ENCODE results near the gene NELFCD.
A peak's percentile ranks its signal among the peaks of the same experiment; 100 is the strongest.
"Not testable (repeated sequence)": the region's sequence is repeated elsewhere in the genome, so short reads cannot be mapped to it uniquely, and the experiment has no call there.

The NELFCD gene, protein sequence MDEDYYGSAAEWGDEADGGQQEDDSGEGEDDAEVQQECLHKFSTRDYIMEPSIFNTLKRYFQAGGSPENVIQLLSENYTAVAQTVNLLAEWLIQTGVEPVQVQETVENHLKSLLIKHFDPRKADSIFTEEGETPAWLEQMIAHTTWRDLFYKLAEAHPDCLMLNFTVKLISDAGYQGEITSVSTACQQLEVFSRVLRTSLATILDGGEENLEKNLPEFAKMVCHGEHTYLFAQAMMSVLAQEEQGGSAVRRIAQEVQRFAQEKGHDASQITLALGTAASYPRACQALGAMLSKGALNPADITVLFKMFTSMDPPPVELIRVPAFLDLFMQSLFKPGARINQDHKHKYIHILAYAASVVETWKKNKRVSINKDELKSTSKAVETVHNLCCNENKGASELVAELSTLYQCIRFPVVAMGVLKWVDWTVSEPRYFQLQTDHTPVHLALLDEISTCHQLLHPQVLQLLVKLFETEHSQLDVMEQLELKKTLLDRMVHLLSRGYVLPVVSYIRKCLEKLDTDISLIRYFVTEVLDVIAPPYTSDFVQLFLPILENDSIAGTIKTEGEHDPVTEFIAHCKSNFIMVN

DNA sequence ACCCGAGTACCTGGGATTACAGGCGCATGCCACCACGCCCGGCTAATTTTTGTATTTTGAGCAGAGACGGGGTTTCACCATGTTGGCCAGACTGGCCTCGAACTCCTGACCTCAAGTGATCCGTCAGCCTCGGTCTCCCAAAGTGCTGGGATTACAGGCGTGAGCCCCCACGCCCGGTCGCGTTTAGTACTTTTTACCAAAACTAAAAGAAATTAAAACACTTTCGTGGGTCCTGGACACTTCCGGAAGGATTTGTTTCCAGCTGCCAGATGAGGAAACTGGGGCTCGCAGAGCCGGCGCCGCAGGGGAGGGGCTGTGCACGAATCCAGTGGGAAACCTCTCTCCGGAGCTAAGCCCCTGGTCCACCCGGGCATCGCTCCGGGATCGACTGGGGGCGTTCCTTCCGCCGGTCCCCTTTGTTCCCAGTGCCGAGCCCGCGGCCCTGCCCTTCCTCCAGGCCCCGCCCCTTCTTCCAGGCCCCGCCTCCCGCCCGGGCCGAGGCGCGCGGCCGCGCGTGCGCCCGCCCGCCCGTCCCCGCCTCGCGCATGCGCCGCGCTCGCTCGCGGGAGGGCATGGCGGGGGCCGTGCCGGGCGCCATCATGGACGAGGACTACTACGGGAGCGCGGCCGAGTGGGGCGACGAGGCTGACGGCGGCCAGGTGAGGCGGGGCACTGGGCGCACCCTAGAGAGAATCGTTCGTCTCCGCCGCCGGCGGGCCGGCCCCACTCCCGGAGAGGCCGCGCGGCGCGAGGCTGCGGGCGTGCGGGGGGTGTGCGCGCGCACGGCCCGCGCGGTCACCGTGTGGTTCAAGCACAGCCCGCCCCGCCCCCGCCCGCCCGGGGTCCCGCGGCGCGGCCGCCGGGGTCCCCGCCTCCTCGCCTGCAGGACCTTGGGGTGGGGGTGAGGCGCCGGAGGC lies at the start of gene NELFCD:
Gene NELFCD (plus strand): TSS at position 546 of the 917 bp plus-strand sequence. CDS start 54 bp downstream, at position 600.
- no peak for FAIRE-seq

DNA sequence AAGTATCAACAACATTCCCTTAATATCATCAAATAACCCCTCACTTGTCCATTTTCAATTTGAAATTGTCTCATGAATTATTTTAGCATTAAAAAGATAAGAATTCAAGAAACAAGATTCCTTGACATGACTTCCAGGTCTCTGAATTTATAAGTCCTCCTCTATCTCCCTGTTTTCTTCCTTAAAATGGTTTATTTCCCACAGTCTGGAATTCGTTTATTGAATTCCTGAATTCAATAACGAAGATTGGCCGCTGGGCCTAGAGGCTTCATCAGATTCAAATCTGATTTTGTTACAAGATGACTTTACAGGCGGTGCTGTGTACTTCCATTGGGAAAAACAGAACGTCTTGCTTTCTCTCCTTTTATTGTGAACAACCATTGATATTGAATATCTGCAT lies 48.9 kb upstream of the NELFCD start:
- no peak for FAIRE-seq

DNA sequence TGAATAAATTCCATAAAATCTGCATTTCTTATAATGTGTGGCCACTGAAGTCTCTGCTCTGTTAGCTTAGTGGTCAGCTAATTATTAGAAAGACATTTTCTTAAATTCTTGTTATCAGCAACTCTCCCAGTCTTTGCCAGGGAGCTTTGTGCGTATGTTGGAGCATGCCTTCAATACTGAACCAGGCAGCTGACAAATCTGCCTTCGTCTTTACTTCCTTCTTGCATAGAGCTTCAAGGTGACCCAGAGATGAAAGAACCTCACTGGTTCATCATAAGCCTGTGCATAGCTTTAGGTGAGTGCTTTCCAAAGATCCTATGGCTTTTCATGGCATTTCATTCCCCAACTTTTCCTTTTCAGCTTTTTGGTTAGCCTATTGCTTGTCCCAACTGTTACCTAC lies 43.0 kb upstream of the NELFCD start:
- no peak for FAIRE-seq

DNA sequence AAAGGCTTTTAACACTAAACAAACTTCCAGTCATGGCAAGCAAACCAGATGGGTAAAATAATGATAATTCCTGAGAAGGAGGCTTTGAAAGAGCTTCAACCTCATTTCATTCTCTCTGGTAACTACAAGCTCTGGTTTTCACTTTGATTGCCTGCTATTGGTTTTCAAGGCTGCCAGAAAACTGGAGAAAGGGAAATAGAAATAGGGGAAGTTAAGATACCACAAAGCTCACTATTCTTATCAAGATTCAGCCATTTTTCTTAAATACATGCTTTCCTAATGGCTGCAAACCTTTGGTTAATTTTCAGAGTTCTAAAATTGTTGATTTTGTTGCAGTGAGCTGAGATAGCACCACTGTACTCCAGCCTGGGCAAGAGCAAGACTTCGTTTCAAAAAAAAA lies 42.5 kb upstream of the NELFCD start:
- FAIRE-seq = no peak

DNA sequence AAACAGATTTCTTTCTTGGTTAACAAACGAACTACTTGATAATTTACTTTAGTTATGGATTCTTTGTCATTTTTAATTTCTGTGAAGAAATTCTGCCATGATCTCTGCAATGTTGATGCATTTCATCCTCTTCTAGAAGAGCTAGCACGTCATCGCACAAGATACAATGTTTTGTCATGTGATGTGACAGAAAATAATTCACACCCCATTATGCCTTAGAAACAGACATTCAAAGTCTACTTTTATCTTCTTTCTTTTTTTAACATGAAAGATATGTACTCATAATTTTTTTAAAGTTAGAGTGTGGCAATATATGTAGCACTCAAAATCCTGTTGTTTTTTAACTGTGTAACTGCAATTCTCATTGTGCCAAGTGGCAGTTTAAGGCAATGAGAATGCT lies 39.6 kb upstream of the NELFCD start:
- no peak for FAIRE-seq

DNA sequence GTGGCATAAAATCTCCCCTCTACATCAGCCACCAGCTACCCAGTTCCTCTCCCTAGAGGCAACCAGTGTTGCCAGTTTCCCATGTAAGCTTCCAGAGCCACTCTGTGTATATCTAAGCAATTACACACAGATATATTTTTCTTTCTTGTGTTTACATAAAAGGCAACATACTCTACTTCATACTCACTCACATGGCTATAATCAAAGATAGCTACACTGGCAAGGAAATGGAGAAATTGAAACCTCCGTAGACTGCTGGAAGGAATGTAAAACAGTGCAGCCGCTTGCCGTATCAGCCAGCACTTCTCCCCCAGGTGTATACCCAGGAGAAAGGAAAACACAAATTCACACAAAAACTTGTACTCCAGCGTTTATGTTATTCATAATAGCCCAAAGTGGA lies 38.5 kb upstream of the NELFCD start:
- no peak for FAIRE-seq

DNA sequence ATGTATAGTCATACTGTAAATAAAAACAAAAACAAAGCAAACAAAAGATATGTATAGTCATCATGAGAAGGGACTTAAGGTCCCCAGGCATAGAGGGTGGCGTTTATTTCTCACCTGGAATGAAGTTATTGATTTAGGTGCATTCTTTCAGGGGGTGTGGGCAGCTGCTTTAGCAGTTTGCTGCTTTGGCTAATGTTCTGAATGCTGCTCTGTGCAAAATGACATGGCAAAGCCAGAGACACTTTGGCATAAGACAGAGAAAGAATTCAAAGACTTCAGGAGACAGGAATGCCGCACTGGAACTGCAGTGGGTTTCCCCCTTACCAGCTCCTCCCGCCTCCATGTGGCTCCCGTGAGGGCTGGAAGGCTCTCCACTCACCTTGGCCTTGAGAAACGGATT lies 36.4 kb upstream of the NELFCD start:
- FAIRE-seq = no peak

DNA sequence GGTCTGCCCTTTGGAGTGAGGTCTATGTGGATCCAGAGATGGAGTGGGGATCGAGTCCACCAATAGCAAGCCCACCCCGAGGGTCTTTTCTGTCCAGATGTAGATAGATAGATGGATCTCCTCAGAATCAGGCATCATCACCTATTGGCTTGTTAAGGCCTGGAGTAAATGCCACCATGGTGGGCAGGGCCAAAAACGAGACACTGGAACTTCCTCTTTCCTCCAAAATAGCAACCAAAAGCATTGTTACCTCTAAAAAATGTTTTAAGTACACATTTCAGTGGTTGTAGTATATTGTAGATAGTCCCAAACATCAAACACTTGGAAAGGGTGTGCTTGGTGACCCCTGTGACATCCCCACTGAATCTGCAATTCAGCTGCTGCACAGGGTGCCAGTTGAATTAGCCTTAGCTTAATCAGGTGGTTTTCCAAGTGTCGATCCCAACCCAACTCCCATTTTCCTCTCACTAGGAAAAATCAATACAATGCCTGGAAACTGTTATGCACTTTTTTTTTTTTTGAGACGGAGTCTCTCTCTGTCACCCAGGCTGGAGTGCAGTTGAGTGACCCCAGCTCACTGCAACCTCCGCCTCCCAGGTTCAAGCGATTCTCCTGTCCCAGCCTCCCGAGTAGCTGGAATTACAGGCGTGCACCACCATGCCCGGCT lies 35.0 kb upstream of the NELFCD start:
- FAIRE-seq = no peak

DNA sequence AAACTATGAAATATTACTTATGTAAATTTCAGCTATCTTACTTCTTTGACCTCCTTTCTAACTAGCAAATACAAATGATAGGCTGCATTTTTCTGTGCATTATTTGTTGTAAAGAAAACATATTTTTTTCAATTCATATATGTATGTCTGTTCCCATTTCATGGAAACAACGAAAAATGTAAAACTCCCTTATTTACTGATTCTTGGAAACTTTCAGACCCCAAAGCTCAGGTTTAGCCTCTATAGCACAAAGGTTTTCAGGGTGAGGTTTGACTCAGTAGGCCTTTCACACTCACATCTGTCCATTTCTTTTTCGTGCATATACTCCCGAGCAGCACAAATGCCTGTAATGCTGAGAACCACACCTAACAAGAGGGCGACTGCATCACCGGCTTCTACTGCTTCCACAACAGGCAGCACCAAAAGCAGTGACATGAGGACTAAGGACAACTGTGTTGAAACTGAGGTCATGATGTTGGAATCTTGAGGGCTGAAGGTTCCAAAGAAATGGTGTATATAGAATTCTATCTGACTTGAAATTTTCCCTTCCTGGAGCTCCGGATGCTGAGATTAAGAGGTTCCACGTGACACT lies 33.2 kb upstream of the NELFCD start:
- FAIRE-seq = not testable (repeated sequence)

DNA sequence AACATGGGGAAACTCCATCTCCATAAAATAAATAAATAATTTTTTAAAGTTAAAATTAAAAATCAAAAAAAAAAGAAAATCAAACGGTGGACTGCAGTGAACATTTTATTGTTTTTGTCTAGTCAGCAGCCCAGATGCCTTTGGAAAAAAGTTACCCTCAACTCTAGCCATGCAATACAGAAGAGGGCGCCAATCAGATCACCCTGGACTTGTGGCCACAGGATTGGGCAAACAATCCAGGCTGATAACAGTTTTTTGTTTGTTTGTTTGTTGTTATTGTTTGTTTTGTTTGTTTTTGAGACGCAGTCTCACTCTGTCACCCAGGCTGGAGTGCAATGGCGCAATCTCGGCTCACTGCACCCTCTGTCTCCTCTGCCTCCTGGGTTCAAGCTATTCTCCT lies 30.5 kb upstream of the NELFCD start:
- no peak for FAIRE-seq

DNA sequence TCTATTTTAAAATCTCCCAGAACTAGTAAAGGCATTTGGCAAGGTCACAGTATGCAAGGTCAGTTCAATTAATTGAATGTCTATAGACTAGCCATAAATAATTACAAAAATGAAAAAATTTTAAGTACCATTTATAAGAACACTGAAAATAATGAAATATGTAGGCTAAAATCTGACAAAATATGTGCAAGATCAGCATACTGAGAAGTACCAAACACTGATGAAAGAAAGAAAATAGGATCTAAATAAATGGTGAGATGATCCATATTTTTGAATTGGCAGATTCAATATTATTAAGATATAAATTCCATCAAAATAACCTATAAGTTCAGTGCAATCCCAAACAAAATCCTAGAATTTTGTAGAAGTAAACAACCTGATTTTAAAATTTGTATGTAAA lies 28.0 kb upstream of the NELFCD start:
- peak; percentile 9 for FAIRE-seq

DNA sequence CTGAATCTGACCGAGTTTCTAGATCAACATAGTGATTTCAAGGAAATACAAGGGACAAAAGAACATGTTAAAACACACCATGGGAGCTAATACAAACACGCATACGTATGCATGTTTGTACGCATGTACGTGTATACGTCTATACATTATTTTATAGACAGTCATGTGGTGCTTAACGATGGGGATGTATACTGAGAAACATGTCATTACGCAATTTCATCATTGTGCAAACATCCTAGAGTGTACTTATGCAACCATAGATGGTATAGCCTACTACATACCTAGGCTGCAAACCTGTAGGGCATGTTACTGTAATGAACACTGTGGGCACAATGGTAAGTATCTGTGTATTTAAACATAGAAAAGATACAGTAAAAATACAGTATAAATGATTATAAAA lies 25.0 kb upstream of the NELFCD start:
- no peak for FAIRE-seq

DNA sequence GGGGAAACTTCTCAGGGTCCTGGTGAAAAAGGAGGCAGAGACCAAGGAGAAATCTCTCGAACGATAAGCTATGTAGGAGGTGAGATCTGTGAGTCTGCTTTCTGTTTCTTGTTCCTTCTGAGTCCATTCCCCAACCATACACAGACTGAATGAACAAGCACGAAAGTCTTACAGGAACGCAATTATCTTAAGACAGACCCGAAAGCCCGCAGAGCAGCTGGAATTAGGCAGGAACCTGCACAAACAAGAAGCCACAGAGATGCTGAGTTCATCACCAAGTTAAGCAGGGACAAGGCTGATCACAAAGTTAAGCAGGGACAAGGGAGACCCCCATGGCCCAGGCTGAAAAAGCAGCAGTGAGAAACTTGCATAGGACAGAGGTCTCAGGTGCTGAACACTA lies 21.4 kb upstream of the NELFCD start:
- FAIRE-seq = no peak

DNA sequence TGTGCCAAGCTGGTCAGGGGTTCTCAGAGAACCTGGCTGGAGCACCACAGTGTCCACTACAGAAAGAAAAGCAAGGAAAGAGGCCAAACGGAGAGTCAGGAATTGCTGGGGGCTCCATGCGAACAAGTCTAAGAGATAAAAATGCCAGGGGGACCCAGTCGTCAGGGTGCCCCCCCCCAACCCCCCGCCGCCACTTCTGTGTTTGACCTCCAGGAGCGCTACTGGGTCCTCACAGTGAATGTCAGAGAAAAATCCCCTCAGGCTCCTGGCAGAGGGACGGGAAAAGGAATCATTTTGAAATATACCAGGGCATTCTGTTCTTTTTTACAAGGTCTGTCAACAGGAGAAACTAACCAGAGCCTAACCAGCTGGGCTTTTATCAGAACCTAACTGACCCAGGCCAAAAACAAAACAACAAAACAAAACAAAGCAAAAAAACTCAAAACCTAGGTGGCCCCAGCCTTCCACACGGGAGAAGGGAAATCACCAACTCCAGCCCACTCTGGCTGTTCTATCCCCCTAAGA lies 17.9 kb upstream of the NELFCD start:
- FAIRE-seq = no peak

DNA sequence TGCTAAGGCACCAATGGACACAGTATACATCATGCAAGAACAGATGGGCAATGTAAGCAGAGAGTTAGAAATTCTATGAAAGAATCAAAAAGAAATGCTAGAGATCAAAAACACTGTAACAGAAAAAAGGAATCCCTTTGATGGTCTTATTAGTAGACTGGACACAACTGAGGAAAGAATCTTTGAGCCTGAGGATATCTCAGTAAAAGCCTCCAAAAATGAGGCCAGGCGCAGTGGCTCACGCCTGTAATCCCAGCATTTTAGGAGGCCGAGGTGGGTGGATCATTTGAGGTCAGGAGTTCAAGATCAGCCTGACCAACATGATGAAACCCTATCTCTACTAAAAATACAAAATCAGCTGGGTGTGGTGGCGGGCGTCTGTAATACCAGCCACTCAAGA lies 17.1 kb upstream of the NELFCD start:
- not testable (repeated sequence) for FAIRE-seq

DNA sequence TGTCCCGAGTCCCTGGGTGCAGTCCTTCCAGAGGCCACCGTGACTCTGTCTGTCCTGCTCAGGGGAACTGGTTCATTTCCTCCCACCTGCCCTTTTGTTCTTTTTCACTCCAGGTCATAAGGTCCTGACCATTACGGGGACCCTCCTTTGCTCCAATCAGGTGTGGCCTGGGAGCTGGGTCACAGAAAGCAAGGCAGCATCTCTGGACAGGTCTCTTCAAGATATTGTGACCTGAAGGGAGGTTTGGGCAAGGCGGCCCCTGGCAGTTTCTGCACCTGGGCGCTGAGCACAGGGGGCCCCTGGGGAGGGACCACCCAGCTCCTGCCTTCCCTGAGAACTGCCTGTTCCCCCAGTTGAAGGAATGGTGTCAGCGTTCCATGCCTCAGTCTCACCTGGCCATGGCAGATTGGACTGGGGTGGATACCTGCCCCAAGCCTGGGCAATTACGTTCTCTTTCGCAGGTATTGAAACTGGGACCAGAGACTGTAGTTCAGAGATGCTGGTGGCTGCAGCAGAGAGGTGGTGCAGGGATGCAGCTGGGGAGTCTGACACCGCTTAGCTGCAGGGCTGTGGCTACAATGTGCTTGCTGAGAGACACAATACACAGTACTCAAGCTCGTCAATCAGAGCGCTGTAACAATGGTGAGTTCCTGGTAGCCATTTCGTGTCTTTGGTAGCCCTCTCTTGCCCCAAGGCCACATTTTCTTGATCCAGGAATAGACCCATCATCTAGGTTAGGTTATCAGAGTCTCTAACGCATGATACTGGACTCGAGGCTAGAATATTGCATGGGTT lies 15.6 kb upstream of the NELFCD start:
- FAIRE-seq = no peak

DNA sequence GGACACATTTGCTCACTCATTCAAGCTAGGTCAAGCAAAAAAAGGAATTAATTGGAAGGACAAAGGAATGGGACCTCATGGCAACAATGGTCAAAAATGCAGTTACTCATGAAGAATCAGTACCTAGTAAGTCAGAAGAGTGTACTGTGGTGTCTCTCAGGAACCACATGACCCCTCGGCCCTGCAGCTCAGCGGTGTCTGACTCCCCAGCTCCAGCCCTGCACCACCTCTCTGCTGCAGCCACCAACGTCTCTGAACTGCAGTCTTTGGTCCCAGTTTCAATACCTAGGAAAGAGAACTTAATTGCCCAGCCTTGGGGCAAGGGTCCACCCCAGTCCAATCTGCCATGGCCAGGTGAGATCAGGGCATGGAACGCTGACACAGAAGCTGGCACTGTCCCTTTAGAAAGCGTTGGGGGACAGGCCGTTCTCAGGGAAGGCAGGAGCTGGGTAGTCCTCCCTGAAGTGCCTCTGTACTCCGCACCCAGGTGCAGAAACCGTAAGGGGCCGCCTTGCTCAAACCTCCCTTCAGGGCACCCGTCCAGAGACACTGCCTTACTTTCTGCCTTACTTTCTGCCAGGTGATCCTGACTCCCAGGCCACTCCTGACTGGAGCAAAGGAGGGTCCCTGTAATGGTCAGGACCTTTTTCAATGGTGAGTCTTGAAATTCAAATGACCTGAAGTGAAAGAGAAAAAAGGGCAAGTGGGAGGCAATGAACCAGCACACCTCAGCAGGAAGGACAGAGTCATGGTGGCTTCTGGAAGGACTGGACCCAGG lies 13.2 kb upstream of the NELFCD start:
- no peak for FAIRE-seq

DNA sequence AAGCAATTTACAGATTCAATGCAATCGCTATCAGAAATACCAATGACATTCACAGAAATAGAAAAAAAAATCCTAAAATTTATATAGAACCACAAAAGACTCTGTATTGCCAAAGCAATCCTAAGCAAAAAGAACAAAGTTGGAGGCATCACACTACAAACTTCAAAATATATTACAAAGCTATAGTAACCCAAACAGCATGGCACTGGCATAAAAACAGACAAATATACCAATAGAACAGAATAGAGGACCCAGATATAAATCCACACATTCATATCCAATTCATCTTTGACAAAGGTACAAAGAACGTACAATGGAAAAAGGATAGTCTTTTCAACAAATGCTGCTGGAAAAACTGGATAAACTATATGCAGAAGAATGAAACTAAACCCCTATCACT lies 11.6 kb upstream of the NELFCD start:
- no peak for FAIRE-seq

DNA sequence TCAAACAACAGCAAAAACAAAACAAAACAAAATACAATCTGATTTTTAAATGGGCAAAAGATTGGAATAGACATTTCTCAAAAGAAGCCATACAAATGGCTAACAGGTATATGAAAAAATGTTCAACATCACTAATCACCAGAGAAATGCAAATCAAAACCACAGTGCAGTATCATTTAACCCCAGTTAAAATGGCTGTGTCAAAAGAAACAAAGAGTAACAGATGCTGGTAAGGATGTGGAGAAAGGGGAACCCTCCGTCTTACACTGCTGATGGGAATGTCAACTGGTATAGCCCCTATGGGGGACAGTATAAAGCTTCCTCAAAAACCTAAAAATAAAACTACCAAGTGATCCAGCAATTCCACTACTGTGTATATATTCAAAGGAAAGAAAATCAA lies 10.9 kb upstream of the NELFCD start:
- no peak for FAIRE-seq

DNA sequence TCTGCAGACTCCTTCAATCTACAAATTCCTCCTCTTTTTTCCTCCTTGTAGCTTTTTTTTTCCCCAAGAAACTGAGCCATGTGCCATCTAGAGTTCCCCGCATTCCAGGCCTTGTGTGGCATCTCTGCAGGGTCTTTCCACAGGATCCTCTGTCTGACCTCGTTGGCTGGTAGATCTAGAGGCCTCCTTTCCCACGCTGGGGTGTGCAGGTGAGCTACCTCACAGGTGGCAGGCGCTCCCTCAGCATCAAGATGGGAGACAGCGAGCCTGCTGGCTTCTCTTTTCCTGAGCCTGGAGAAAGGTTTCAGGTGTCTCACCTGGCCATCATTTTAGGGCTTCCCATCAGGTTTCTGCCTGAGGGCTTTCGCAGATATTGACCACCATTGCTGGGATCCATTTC lies 9.6 kb upstream of the NELFCD start:
- no peak for FAIRE-seq

DNA sequence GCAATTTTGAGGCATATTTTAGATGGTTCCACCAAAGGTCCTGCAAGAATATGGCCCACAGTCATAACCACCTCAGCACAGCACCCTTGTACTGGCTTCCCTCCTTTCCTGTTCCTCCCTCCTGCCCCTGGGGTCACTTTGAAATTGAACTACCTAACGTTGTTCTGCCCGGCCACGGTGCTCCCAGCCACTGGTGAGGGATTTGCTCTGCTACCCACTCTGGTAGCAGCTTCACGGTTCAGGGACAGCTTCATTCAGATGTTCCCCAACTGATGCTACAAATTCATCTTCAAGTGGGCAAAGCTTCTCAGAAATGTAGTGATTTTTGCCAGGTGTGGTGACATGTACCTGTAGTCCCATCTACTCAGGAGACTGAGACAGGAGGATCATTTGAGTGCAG lies 7.9 kb upstream of the NELFCD start:
- no peak for FAIRE-seq
